NK-92 (cell line): Measurements from ENCODE around the gene DNER.
"Not testable (repeated sequence)": the region's sequence is repeated elsewhere in the genome, so short reads cannot be mapped to it uniquely, and the experiment has no call there.

Source experiments
- DNase-seq: peaks from one replicate; lab custom pipeline; 2025; ENCODE audit not compliant: unreplicated experiment; lab: John Stamatoyannopoulos, UW

The DNER gene

DNA sequence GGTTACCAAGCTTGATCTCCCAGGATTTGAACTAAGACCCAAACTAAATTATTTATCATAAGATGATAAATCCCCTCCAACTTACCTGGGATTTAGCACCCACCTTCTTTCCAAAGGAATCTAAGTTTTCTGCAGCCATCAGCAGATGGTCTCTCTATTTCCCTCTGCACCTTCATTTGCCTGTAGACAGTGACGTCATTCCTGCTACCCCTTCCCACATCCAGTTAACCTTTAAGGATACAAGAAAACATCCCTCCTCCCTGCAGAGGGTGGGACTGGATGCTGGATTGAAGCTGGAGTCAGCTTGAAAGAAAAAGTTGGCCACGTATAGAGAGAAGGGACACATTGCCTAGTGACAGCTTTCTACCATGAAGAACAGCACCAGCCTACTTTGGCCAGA, 3.7 kb upstream of the DNER start:
- no peak for DNase-seq

- no peak for DNase-seq
Measured at GRCh38 chr2:229715895-229716507, 1.6 kb upstream of the DNER start.

DNA sequence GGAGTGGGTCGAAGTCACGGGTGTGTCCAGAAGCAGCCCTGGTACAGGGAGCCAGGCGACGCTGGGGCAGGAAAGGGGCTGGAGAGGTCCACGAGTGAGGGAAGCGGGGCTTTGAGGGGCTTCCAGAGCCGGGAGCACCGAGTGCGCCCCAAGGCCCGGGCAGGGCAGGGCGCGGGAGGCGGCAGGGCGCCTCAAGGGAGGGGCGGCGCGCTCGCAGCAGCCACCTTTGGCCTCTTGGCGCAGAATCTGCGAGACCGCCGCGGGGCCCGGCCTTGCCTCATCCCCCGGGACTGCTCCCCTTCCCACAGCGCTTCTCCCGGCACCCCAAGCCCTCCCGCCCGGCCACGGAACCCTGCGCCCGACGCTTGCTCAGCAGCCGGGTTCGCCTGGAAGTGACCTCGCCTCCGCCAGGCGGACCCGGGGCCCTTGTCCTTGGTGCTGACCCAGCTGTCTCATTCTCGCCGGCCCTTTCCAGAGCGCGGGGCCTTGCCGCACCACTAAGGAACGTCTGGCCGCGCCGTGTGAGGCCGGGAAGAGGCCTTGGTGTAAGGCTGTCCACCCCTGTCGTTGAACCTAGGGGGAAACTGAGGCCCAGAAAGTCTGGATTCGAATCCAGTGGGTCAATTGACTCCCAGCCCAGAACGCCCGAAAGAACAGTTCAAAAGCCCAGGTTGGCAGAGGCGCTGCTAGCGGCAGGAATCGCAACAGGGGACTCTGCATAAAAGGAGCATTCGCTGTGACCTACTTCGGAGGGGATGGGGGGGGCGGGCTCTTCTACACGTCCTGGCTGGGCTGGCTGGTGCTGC, 584 bp upstream of the DNER start:
- no peak for DNase-seq

GRCh38 chr2:229713371-229714079, 830 bp downstream of the DNER start:
- no peak for DNase-seq

GRCh38 chr2:229712136-229712535, 2.2 kb downstream of the DNER start:
- DNase-seq: no peak

GRCh38 chr2:229708335-229708734, 6.0 kb downstream of the DNER start:
- no peak for DNase-seq

DNA sequence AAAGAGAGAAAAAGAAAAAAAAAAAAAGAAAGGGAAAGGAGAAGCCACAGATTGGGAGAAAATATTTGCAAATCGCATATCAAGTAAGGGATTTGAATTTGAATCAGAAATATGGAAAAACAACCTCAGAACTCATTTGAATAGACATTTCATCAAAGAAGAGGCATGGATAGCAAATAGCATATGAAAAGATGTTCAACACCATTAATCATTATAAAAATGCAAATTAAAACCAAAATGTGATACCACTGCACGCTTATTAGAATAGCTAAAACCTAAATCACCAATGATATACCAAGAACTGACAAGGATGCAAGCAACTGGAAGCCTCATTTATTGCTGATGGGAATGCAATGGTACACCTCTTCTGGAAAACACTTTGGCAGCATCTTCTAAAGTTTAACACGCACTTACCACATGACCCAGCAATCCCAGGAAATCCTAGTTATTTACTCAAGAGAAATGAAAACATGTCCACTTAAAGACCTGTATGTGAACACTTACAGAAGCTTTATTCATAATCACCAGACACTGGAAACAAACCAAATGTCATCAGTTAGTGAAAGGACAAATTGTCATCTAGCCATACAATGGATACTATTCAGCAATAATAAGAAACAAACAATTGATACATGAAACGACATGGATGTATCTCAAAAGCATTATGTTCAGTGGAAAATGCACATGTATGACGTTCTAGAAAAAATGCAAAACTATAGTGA, 10.3 kb downstream of the DNER start:
- no peak for DNase-seq

GRCh38 chr2:229701716-229702115, 12.6 kb downstream of the DNER start:
- no peak for DNase-seq

DNA sequence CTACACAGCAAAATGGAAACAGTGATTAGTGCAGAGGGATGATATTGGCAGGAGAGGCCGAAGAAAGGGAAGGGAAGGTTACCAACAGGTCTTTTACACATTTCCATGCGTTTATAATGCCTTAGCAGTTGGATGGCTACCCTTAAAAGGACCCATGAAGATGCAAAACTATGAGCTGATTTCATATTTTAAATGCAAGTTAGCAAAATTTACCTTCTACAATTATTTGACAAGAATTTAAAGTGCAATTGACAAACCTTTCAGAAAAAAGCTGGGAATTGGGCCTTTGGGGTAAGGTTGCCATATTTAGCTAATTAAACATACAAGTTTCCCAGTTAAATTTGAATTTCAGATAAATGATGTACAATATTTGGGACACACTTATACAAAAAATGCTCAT, 13.3 kb downstream of the DNER start:
- DNase-seq: no peak

DNA sequence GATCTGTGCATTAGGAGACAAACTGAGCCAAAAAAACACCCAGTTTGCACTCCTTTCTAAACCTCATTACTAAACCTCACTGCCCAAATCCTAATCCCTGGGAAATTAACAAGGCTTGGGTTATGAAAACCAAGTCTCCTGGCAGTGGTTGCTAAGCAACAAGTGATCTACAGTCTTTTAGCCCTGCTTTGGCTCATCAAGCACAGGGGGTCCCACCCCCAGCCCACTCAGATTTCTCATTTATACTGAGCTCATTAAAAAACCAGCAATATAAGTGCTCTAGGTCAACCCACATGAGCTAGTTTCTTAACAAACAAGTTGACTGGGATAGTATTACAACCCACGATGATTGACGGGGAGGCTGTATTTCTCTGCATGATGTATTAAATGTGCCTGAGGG, 18.4 kb downstream of the DNER start:
- DNase-seq: no peak

GRCh38 chr2:229693845-229694244, 20.5 kb downstream of the DNER start:
- not testable (repeated sequence) for DNase-seq

DNA sequence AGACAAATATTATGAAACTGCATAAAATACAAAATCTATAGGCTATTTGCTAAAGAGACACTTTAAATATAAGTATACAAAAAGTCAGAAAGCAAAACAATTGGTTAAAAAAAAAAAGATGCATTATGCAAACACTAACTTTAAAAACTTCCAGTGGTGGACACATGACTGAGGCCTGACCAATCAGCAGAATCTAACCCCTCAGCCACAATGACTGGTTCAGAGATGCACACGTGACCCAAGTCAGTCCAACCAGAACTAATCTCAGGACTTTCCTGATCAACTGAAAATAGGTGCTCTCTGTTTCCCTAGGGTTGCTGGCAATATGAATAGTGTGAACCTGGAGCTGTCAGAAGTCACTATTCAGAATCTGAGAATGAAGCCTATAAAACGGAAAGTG, 22.7 kb downstream of the DNER start:
- no peak for DNase-seq

GRCh38 chr2:229689307-229689839, 25.0 kb downstream of the DNER start:
- no peak for DNase-seq

DNA sequence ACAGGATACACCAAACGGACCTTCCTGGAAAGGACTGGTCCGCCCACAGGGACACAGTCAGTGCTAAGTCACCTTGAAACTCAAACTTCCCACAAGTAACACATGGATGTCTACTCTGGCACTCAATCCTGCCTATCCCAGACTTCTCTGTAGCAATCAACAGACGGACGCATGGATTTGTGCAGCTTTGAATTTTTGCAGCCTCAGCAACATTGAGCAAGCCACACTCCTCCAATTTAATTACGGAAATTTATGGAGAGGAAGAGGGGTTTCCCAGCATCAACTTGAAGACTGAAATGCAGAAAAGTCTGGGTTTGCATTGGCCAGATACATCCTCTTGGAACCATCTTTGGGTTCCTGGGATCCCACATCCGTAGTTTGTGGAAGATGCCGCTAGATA, 26.2 kb downstream of the DNER start:
- no peak for DNase-seq

GRCh38 chr2:229686122-229686919, 28.0 kb downstream of the DNER start:
- no peak for DNase-seq

GRCh38 chr2:229684942-229685562, 29.3 kb downstream of the DNER start:
- no peak for DNase-seq

GRCh38 chr2:229679393-229680125, 34.8 kb downstream of the DNER start:
- no peak for DNase-seq

DNA sequence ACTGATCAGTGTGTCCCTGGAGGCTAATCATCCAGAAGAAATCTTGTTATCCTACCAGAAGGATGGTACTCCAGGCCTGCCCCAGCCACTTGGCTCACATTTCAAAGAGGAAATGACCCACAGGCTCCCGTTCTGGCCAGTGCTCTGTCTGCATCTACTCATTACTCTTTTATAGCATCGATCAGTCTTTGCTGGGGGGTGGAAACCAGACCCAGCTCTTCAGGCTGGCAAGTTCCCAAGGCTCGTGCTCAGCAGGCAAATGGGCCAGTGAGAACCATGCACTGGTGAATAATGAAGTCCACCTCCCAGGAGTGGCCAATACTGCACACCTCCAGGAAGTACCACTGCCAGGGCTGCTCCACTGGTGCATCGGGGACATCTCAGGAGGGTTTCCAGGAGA, 38.8 kb downstream of the DNER start:
- DNase-seq: no peak

DNA sequence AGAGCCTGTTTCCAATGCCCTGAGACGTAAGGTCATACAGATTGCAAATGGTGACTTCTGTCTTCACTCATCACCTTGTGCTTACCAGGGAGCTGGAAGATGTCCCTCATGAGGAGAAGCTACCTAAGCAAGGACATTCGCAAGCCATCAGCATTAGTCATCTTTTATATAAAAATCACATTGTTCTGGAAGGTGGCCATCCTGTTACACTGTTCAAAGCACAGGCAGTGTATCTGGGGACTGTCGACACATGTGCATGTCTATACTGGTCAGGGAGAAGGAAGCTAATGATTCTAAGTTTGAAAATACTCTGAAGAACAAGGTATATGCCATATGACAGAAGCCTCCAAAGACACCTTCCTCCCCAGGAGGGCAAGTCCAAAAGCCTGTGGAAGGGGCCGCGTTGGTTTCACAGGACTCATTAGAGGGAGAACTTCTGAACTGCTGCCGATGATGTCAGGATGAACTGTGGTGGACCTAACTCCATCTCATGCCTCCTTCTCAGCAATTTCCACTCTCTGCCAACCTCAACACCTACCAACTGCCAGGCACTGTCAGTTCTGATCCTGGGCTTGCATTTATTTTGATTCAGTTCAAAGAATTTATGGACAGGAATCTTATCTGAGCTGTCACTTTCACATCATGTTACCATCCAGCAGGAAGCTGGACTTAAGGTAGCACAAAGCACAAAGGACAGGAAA, 39.4 kb downstream of the DNER start:
- DNase-seq: no peak
